Tibial nerve (tissue), 4 donors: Measurements from ENCODE around the gene TMEM255B. TPM values are rescaled to one million over a fixed set of nuclear protein-coding genes. Genes with fewer than 3 reads are reported as not detected.

ENCODE experiments used
- DNase-seq, 2 donors: peaks; one replicate each; pipeline ENCODE4 v3.0.0-alpha.2; 2019; ENCODE audit warnings: low spot score in 2 of 2
- H3K27ac ChIP-seq, 4 donors: fragments of 200-600 bp; sonication (generic) in 3 of 4; one replicate each; pipeline ENCODE4 v1.5.1; 2017 to 2019; ENCODE audit warnings: mild to moderate bottlenecking in 1 of 4
- H3K27me3 ChIP-seq, 2 donors: fragments of 200-600 bp; sonication (generic) in 1 of 2; one replicate each; pipeline versions ENCODE4 v1.5.1 to v1.6.0; 2017 to 2019
- H3K36me3 ChIP-seq, 3 donors: fragments of 200-600 bp; sonication (generic); one replicate each; pipeline ENCODE4 v1.5.1; 2018 to 2019
- H3K4me1 ChIP-seq, 4 donors: fragments of 200-600 bp; sonication (generic) in 3 of 4; one replicate each; pipeline ENCODE4 v1.5.1; 2017 to 2019
- H3K4me3 ChIP-seq, 4 donors: fragments of 200-600 bp; sonication (generic) in 3 of 4; one replicate each; pipeline ENCODE4 v1.5.1; 2017 to 2019; ENCODE audit warnings: mild to moderate bottlenecking in 1 of 4, moderate library complexity in 1 of 4
- H3K9me3 ChIP-seq, 4 donors: fragments of 200-600 bp; sonication (generic) in 3 of 4; one replicate each; pipeline ENCODE4 v1.5.1; 2017 to 2019
- EP300 ChIP-seq, 2 donors: sonication (generic); formaldehyde crosslinking; IDR thresholded peaks; one replicate each; pipeline ENCODE4 v1.6.1; 2017; ENCODE audit warnings: antibody characterized with exemption in 2 of 2, mild to moderate bottlenecking in 1 of 2
- POLR2A ChIP-seq, 2 donors: fragments of 450-650 bp; IDR thresholded peaks; one replicate each; pipeline ENCODE4 v1.6.1; 2017; ENCODE audit warnings: antibody characterized with exemption in 2 of 2, mild to moderate bottlenecking in 2 of 2, moderate library complexity in 2 of 2
- WGBS, 2 donors: methylation state at CpG; one replicate each; pipeline ENCODE4 v1.1.5; 2018; 5-methylcytosine and 5-hydroxymethylcytosine counted together
- total RNA-seq, 4 donors: library from RNA; depleted of rRNA; stranded (reverse); fragments of >200 nt; gene quantifications; one replicate each; pipeline ENCODE4 v1.1.0, GENCODE V29; 2016
- TF ChIP-seq, protein P1 (sequence below), 5 experiments: fragments of 200-600 bp in 3 of 5; fragments of 450-650 bp in 2 of 5; sonication (generic) in 3 of 5; IDR thresholded peaks; one replicate each; pipeline ENCODE4 v1.5.1; 2016 to 2019; ENCODE audit warnings: antibody characterized with exemption in 5 of 5, mild to moderate bottlenecking in 3 of 5, moderate library complexity in 2 of 5

TMEM255B gene
- total RNA-seq, 4 donors from 2014 or later, result 3.3 to 21.6 (median 10.9) TPM

DNA sequence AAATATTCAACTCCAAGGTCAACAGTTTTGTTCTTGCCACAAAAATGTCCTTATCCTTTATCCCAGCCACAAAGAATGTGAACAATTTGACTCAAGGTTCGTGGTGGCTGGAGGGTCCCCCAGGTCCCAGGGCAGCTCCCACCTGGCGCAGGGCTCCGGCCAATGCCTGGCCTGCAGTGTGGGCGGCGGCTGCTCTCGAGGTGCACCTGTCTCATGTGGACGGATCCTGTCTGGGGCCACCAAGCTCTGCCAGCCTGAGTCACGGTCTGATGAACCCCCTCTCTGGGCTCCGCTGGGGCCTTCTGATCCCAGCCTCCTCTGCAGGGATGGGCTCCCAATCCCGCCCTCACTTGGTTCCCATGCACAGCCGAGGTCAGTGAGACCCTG, 55.4 kb downstream of the TMEM255B start:
- WGBS, 2 donors, result 81 to 85% methylated on average over 9 to 11 of the region's 11 CpGs
- peaks cover 0 to 53% (median 6%) of the 10 kb centered on the region in 4 donors for H3K4me1 ChIP-seq

DNA sequence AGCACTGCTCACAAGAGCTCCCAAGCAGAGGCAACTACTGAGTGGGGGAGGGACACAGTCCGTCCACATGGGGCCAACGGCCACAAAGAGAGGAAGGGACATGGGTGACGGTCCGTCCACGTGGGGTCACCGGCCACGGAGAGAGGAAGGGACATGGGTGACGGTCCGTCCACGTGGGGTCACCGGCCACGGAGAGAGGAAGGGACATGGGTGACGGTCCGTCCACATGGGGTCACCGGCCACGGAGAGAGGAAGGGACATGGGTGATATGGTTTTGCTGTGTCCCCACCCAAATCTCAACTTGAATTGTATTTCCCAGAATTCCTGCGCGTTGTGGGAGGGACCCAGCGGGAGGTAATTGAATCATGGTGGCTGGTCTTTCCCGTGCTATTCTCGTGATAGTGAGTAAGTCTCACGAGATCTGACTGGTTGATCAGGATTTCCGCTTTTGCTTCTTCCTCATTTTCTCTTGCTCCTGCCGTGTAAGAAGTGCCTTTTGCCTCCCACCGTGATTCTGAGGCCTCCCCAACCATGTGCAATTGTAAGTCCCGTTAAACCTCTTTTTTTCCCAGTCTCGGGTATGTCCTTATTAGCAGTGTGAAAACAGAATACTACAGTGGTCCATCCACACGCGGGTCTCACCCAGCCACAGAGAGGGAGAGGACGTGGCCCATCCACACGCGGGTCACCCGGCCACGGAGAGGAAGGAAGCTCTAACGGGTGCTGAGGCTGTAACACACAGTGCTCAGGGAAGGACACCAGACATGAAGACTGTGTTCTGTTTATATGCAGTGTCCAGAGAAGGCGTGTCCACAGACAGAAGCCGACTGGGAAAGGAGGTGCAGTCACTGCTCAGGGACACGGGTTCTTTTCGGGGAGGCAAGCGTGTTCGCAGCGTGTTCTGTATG, 56.4 kb downstream of the TMEM255B start:
- Histone ChIP-seq H3K9me3 (no peaks in the 10 kb centered on the region), H3K4me3 (peak overlapping the region in 2 of 4 donors; percentile 23 to 39), H3K27ac (peak overlapping the region in 2 of 4 donors; percentile 4 to 28), H3K4me1 (peaks cover 0 to 63% (median 8%) of the 10 kb centered on the region in 4 donors), H3K27me3 (no peaks in the 10 kb centered on the region), H3K36me3 (no peaks in the 10 kb centered on the region)
- TF ChIP-seq POLR2A (IDR thresholded peaks at IDR 0.05), result no peak
- no peak for TF ChIP-seq EP300 (IDR thresholded peaks at IDR 0.05)
- TF ChIP-seq, protein P1, sequence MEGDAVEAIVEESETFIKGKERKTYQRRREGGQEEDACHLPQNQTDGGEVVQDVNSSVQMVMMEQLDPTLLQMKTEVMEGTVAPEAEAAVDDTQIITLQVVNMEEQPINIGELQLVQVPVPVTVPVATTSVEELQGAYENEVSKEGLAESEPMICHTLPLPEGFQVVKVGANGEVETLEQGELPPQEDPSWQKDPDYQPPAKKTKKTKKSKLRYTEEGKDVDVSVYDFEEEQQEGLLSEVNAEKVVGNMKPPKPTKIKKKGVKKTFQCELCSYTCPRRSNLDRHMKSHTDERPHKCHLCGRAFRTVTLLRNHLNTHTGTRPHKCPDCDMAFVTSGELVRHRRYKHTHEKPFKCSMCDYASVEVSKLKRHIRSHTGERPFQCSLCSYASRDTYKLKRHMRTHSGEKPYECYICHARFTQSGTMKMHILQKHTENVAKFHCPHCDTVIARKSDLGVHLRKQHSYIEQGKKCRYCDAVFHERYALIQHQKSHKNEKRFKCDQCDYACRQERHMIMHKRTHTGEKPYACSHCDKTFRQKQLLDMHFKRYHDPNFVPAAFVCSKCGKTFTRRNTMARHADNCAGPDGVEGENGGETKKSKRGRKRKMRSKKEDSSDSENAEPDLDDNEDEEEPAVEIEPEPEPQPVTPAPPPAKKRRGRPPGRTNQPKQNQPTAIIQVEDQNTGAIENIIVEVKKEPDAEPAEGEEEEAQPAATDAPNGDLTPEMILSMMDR (IDR thresholded peaks at IDR 0.05), result no peak
- WGBS, 2 donors, result 78 to 81% methylated on average over 42 of the region's 42 CpGs
- DNase-seq, result peak in 1 of 2 donors; percentile 49

More for the DNA sequence above, 55.4 kb downstream of the TMEM255B start:
- Histone ChIP-seq H3K27ac (peak overlapping the region in 1 of 4 donors; percentile 0), H3K36me3 (no peaks in the 10 kb centered on the region), H3K27me3 (no peaks in the 10 kb centered on the region), H3K4me3 (no peak overlapping the region), H3K9me3 (peaks cover 0 to 6% (median 0%) of the 10 kb centered on the region in 4 donors)
- TF ChIP-seq EP300 (IDR thresholded peaks at IDR 0.05) (no peak), POLR2A (IDR thresholded peaks at IDR 0.05) (no peak)
- TF ChIP-seq, protein P1 (IDR thresholded peaks at IDR 0.05), result no peak
- DNase-seq, result no peak

DNA sequence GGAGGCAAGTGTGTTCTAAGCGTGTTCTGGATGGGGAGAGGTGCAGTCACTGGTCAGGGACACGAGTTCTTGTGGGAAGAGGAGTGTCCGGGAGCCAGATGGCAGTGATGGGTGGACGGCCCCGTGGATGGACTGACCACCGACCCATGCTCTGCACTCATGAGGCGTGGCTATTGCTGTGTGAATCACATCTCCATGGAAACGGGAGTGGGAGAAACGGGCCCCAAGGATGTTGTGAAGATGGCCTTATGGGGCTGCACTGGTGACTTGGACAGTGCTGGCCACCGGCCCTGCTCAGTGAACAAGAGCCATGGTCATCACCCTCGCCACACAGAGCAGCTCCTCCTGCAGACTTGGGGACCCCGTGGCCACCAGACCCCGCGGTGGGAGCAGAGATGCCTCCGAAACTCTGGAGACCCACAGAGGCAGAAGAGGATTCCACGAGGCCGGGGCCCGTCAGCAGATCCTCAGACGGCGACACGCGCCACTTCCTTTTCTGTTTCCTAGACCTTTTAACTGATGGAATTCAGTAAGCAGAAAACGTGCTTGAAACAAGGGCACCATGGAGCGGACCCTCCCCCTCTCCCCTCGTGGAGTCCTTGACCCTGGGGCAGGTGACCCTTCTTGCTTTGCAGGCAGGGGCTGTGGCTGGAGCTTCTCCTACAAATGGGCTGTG, 57.4 kb downstream of the TMEM255B start:
- Histone ChIP-seq H3K27me3 (no peaks in the 10 kb centered on the region), H3K27ac (no peak overlapping the region), H3K4me3 (peak overlapping the region in 1 of 4 donors; percentile 23), H3K36me3 (no peaks in the 10 kb centered on the region), H3K4me1 (peaks cover 0 to 73% (median 14%) of the 10 kb centered on the region in 4 donors), H3K9me3 (no peaks in the 10 kb centered on the region)
- 63 to 72% methylated on average over 25 of the region's 25 CpGs for WGBS, 2 donors
- no peak for DNase-seq
- no peak for TF ChIP-seq POLR2A (IDR thresholded peaks at IDR 0.05)
- no peak for TF ChIP-seq EP300 (IDR thresholded peaks at IDR 0.05)
- TF ChIP-seq, protein P1 (IDR thresholded peaks at IDR 0.05), result no peak

DNA sequence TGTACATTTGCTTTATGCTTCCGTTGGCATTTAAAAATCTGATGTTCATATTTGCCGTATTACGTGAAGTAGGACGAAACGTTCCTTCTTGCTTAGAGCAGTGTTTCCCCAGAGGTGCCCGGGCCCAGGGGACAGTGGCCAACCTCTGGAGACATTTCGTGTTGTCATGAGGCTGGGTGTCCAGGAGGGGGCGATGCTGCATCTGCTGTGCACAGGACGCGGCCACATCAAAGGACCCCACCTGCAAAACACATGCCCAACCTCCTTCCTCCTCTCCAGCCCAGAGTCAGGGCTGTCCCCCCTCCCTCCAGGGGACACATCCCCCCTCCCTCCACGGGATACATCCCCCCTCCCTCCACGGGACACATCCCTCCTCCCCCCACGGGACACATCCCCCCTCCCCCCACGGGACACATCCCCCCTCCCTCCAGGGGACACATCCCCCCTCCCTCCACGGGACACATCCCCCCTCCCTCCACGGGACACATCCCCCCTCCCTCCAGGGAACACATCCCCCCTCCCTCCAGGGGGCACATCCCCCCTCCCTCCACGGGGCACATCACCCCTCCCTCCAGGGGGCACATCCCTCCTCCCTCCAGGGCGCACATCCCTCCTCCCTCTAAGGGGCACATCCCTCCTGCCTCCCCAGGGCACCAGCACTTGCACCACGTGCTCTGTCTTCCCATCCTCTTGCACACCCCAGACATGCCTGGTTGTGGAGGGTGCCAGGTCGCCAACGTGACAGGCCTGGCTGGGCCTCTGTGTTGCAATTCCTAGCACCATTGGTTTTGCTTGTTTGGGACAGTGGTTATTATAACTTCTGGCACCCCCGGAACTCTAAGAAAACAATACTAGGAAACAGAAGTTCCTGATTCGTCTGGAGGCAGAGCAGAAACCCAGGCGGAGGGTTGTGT, 58.2 kb downstream of the TMEM255B start:
- TF ChIP-seq EP300 (IDR thresholded peaks at IDR 0.05), result peak in 1 of 2 donors; percentile 86
- TF ChIP-seq, protein P1 (IDR thresholded peaks at IDR 0.05), result peak; percentile 82 to 92 (median 83)
- TF ChIP-seq POLR2A (IDR thresholded peaks at IDR 0.05), result no peak

More for the DNA sequence above, 58.2 kb downstream of the TMEM255B start:
- DNase-seq, result peak; percentile 80 to 88
- Histone ChIP-seq H3K27me3 (no peaks in the 10 kb centered on the region), H3K4me1 (peaks cover 0 to 81% (median 20%) of the 10 kb centered on the region in 4 donors), H3K4me3 (no peak overlapping the region), H3K27ac (peak overlapping the region in 2 of 4 donors; percentile 33 to 63), H3K36me3 (peaks cover 0 to 8% (median 0%) of the 10 kb centered on the region in 3 donors), H3K9me3 (no peaks in the 10 kb centered on the region)
- 25 to 26% methylated on average over 16 to 23 of the region's 24 CpGs for WGBS, 2 donors
